NCI-H2171 (cell line): ENCODE results near the gene SENP8.
"Not testable (repeated sequence)": the region's sequence is repeated elsewhere in the genome, so short reads cannot be mapped to it uniquely, and the experiment has no call there.

Experiments
- DNase-seq: peaks from one replicate; lab custom pipeline; 2025; lab: John Stamatoyannopoulos, UW

The SENP8 gene

GRCh38 chr15:72155635-72156616 is 37.7 kb downstream of the SENP8 start:
- DNase-seq, result peak; percentile 72

GRCh38 chr15:72156928-72157327 is 38.7 kb downstream of the SENP8 start:
- DNase-seq, result no peak

GRCh38 chr15:72160696-72161245 is 42.6 kb downstream of the SENP8 start:
- DNase-seq, result no peak

- no peak for DNase-seq
Observed at GRCh38 chr15:72161361-72162132, 43.3 kb downstream of the SENP8 start.

GRCh38 chr15:72162569-72162968 is 44.4 kb downstream of the SENP8 start:
- DNase-seq, result no peak

GRCh38 chr15:72163719-72164118 is 45.5 kb downstream of the SENP8 start:
- DNase-seq, result no peak

GRCh38 chr15:72166716-72167417 is 48.7 kb downstream of the SENP8 start:
- no peak for DNase-seq

GRCh38 chr15:72167445-72167844 is 49.2 kb downstream of the SENP8 start:
- DNase-seq, result no peak

- no peak for DNase-seq
Observed at GRCh38 chr15:72168131-72168807, 50.1 kb downstream of the SENP8 start.

- no peak for DNase-seq
Observed at GRCh38 chr15:72168808-72169190, 50.6 kb downstream of the SENP8 start.

- no peak for DNase-seq
Observed at GRCh38 chr15:72169236-72169920, 51.2 kb downstream of the SENP8 start.

GRCh38 chr15:72169921-72170611 is 51.9 kb downstream of the SENP8 start:
- DNase-seq, result no peak

- no peak for DNase-seq
Observed at GRCh38 chr15:72170691-72171090, 52.5 kb downstream of the SENP8 start.

- DNase-seq, result not testable (repeated sequence)
Observed at GRCh38 chr15:72171978-72172377, 53.8 kb downstream of the SENP8 start.

GRCh38 chr15:72172796-72173195 is 54.6 kb downstream of the SENP8 start:
- no peak for DNase-seq

- DNase-seq, result no peak
Observed at GRCh38 chr15:72173401-72173800, 55.2 kb downstream of the SENP8 start.

- DNase-seq, result no peak
Observed at GRCh38 chr15:72173864-72174550, 55.8 kb downstream of the SENP8 start.

GRCh38 chr15:72174551-72175165 is 56.5 kb downstream of the SENP8 start:
- DNase-seq, result no peak
